Caco-2 (cell line): ENCODE measurements around the gene SLC16A6. TPM values are rescaled to one million over a fixed set of nuclear protein-coding genes. Genes with fewer than 3 reads are reported as not detected.
"Not testable (repeated sequence)": the region's sequence is repeated elsewhere in the genome, so short reads cannot be mapped to it uniquely, and the experiment has no call there.

Experiments used
- BruUV-seq: library from RNA; stranded (reverse); fragments of 400-500 nt; replicated peaks from 2 replicates; lab custom pipeline; 2021; lab: Mats Ljungman, UMichigan
- CTCF ChIA-PET: fragments of 300-600 bp; sonication (Branson Sonifier 250); formaldehyde crosslinking; loops from one replicate; lab custom pipeline; 2022; ENCODE audit warnings: antibody characterized with exemption; lab: Charles Lee
- POLR2A ChIA-PET: fragments of 300-600 bp; sonication (Branson Sonifier 250); formaldehyde crosslinking; loops from one replicate; lab custom pipeline; 2022; ENCODE audit warnings: antibody characterized with exemption; lab: Charles Lee
- DNase-seq, 2 experiments: peaks; one replicate each; pipeline versions ENCODE4 v3.0.0 to v3.0.0-alpha.2; 2020 to 2022
- H3K27me3 ChIP-seq: replicated peaks from 2 replicates; pipeline ENCODE4 v1.6.0; 2011; ENCODE audit warnings: low read length; ENCODE audit not compliant: control insufficient read depth, insufficient read depth
- H3K36me3 ChIP-seq: 2 replicates; pipeline ENCODE4 v1.5.1; 2011; ENCODE audit warnings: low read length; ENCODE audit not compliant: control insufficient read depth, insufficient read depth
- H3K4me1 ChIP-seq: fragments of 250-450 bp; sonication (Bioruptor Pico); 2 replicates; pipeline ENCODE4 v1.5.1; 2020; ENCODE audit warnings: mild to moderate bottlenecking
- H3K4me3 ChIP-seq: 2 replicates; pipeline ENCODE4 v1.5.1; 2011; ENCODE audit warnings: low read depth, mild to moderate bottlenecking, control low read depth, low read length
- H3K9me3 ChIP-seq: fragments of 250-450 bp; sonication (Bioruptor Pico); 2 replicates; pipeline ENCODE4 v1.5.1; 2020; ENCODE audit warnings: mild to moderate bottlenecking, moderate library complexity
- H3K27ac Mint-ChIP-seq: one replicate; pipeline ENCODE4 v1.8.0; 2022; ENCODE audit warnings: mixed read lengths; ENCODE audit not compliant: unreplicated experiment
- H3K27me3 Mint-ChIP-seq: one replicate; pipeline ENCODE4 v1.8.0; 2022; ENCODE audit warnings: mixed read lengths; ENCODE audit not compliant: insufficient read depth, unreplicated experiment
- H3K36me3 Mint-ChIP-seq: one replicate; pipeline ENCODE4 v1.8.0; 2022; ENCODE audit warnings: mild to moderate bottlenecking, mixed read lengths; ENCODE audit not compliant: insufficient read depth, unreplicated experiment
- H3K4me1 Mint-ChIP-seq: one replicate; pipeline ENCODE4 v1.8.0; 2022; ENCODE audit warnings: low read depth, mixed read lengths; ENCODE audit not compliant: unreplicated experiment
- H3K4me3 Mint-ChIP-seq: one replicate; pipeline ENCODE4 v1.8.0; 2022; ENCODE audit warnings: mild to moderate bottlenecking, moderate library complexity, mixed read lengths; ENCODE audit not compliant: unreplicated experiment
- H3K9me3 Mint-ChIP-seq: one replicate; pipeline ENCODE4 v1.8.0; 2022; ENCODE audit warnings: mixed read lengths; ENCODE audit not compliant: unreplicated experiment
- CTCF ChIP-seq, 2 experiments: fragments of 200-600 bp in 1 of 2; IDR thresholded peaks; 1 replicate in 1 of 2; 2 replicates in 1 of 2; pipeline versions ENCODE4 v1.5.1 to v1.8.0; 2011 to 2022; ENCODE audit warnings: antibody characterized with exemption in 1 of 2, control low read depth in 1 of 2, inconsistent platforms in 1 of 2, low read depth in 1 of 2, low read length in 1 of 2, mild to moderate bottlenecking in 1 of 2, moderate library complexity in 1 of 2; ENCODE audit not compliant: insufficient read depth in 1 of 2, severe bottlenecking in 1 of 2, unreplicated experiment in 1 of 2
- intact Hi-C: fragments of 100-400 bp; cut with micrococcal nuclease; formaldehyde crosslinking; loops from one replicate; pipeline ENCODE4 v1.10.0; 2022; ENCODE audit not compliant: unreplicated experiment
- total RNA-seq: library from RNA; stranded (reverse); gene quantifications from 2 replicates; pipeline ENCODE4 v1.2.3, GENCODE V29; 2022

SLC16A6 gene
- total RNA-seq, 1 experiment from 2014 or later, result 1.0 TPM

GRCh38 chr17:68221786-68222185, 69.1 kb downstream of the SLC16A6 start:
- H3K4me3 Mint-ChIP-seq, result no peak overlapping the region
- DNase-seq, result no peak
- peaks cover 11% of the 10 kb centered on the region for H3K27me3 Mint-ChIP-seq
- no peaks in the 10 kb centered on the region for H3K36me3 Mint-ChIP-seq
- intact Hi-C loops, result no loop called here
- H3K9me3 Mint-ChIP-seq, result no peaks in the 10 kb centered on the region
- CTCF ChIA-PET, result interaction anchor here (0.6 kb wide), 1 partner anchor 59 kb away, joined by 3 read pairs; no protein-coding TSS in a partner anchor
- H3K27me3 ChIP-seq, result no peaks in the 10 kb centered on the region
- no peak overlapping the region for H3K27ac Mint-ChIP-seq
- no peaks in the 10 kb centered on the region for H3K9me3 ChIP-seq
- no peaks in the 10 kb centered on the region for H3K4me1 ChIP-seq
- TF ChIP-seq CTCF (IDR thresholded peaks at IDR 0.05; ENCODE audit: insufficient read depth in 1 of 2, low read depth in 1 of 2, low read length in 1 of 2, severe bottlenecking in 1 of 2, unreplicated experiment in 1 of 2), result no peak
- POLR2A ChIA-PET, result no interaction called here
- peaks cover 8% of the 10 kb centered on the region for H3K4me1 Mint-ChIP-seq
- H3K4me3 ChIP-seq, result no peak overlapping the region
- no peaks in the 10 kb centered on the region for H3K36me3 ChIP-seq
- BruUV-seq, result no TSS peak

- H3K4me1 ChIP-seq, BruUV-seq, CTCF ChIA-PET, H3K36me3 ChIP-seq, H3K36me3 Mint-ChIP-seq, H3K4me3 Mint-ChIP-seq, intact Hi-C loops, H3K9me3 ChIP-seq, H3K27me3 ChIP-seq, H3K4me1 Mint-ChIP-seq, H3K4me3 ChIP-seq, H3K27ac Mint-ChIP-seq, H3K9me3 Mint-ChIP-seq, DNase-seq: not testable (repeated sequence)
- POLR2A ChIA-PET, result interaction anchor here (0.6 to 0.7 kb wide), 2 partner anchors 21 to 57 kb away, joined by 3 to 5 read pairs; no protein-coding TSS in a partner anchor
- peaks cover 11% of the 10 kb centered on the region for H3K27me3 Mint-ChIP-seq
These were observed 70.1 kb downstream of the SLC16A6 start for GRCh38 chr17:68220786-68221185.

GRCh38 chr17:68220186-68220585, 70.7 kb downstream of the SLC16A6 start:
- H3K36me3 Mint-ChIP-seq, H3K4me1 ChIP-seq, intact Hi-C loops, DNase-seq, H3K36me3 ChIP-seq, H3K9me3 ChIP-seq, H3K4me1 Mint-ChIP-seq, H3K27me3 ChIP-seq, H3K4me3 ChIP-seq, H3K9me3 Mint-ChIP-seq, CTCF ChIA-PET, H3K27ac Mint-ChIP-seq, H3K4me3 Mint-ChIP-seq, BruUV-seq: not testable (repeated sequence)
- POLR2A ChIA-PET, result interaction anchor here (0.7 kb wide), 1 partner anchor 56 kb away, joined by 3 read pairs; no protein-coding TSS in a partner anchor
- peaks cover 11% of the 10 kb centered on the region for H3K27me3 Mint-ChIP-seq

GRCh38 chr17:68219429-68219828, 71.5 kb downstream of the SLC16A6 start:
- H3K27me3 ChIP-seq, H3K9me3 Mint-ChIP-seq, H3K27me3 Mint-ChIP-seq, H3K4me3 Mint-ChIP-seq, H3K4me3 ChIP-seq, DNase-seq, BruUV-seq, H3K9me3 ChIP-seq, CTCF ChIA-PET, POLR2A ChIA-PET, H3K4me1 ChIP-seq, H3K36me3 ChIP-seq, H3K36me3 Mint-ChIP-seq, H3K4me1 Mint-ChIP-seq, intact Hi-C loops, H3K27ac Mint-ChIP-seq: not testable (repeated sequence)

Other genes with a start within 250 kb of the SLC16A6 start
- 52.2 and 60.2 TPM in 2 replicates for gene AMZ2, start 43.1 kb downstream of the SLC16A6 start, total RNA-seq
- gene ARSG, start 368 bp upstream of the SLC16A6 start, total RNA-seq, result 5.8 and 6.1 TPM in 2 replicates
- 18.7 and 21.8 TPM in 2 replicates for gene WIPI1, start 166.4 kb upstream of the SLC16A6 start, total RNA-seq
- 160 and 170 TPM in 2 replicates for gene PRKAR1A, start 221.3 kb upstream of the SLC16A6 start, total RNA-seq